ENCODE data around the gene PPRC1. TPM values are rescaled to one million over a fixed set of nuclear protein-coding genes. Genes with fewer than 3 reads are reported as not detected.
A peak's percentile ranks its signal among the peaks of the same experiment; 100 is the strongest.

PPRC1 gene
- total RNA-seq, 2 experiments from 2014 or later: 22.0 to 22.9 TPM

DNA sequence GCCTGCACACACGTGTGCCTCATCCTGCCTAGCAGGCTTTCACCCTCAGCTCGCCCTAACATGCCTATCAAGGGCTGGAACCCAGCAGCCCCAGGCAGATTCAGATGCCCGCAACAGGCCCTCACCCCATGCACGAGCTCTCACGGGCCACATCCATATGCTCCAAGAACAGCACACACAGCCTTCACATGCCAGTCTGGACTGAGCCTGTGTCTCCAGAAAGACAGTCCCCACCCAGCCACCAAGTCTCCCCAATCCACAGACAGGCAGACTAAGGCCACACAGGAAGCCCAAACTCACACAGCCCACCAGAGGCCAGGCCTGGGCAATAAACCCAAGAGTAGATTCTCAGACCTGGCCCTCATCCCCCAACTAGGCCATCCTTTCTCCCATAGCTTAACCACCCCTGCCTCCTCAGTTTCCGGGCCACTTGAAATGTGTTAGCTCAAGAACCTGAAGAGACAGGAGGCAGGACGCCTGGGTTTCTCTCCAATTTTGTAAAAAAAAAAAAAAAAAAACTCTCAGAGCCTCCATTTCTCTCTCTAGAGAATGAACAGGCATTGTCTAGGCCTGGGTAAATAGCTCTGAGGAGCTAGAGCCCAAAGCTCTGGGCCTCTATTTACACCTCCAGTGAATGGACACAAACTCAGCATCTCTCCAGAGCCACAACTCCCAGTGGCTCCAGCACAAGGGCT is 19.4 kb upstream of the PPRC1 start:
- Histone ChIP-seq H3K9me3 (ENCODE audit: control insufficient read depth in 1 of 2, insufficient read depth in 1 of 2, low read length in 2 of 2) (no peaks in the 10 kb centered on the region), H3K27me3 (ENCODE audit: control insufficient read depth in 1 of 2, insufficient read depth in 2 of 2, low read length in 2 of 2) (no peaks in the 10 kb centered on the region), H3K4me3 (ENCODE audit: low read length) (peak overlapping the region; percentile 58), H3K36me3 (ENCODE audit: insufficient read depth, low read length) (peaks cover 34% of the 10 kb centered on the region), H3K27ac (ENCODE audit: low read depth in 1 of 2, low read length in 2 of 2) (peak overlapping the region; percentile 35 to 43), H3K4me1 (ENCODE audit: insufficient read depth, low read length) (peaks cover 64% of the 10 kb centered on the region)
- Mint-ChIP-seq H3K4me1 (ENCODE audit: low read depth) (peaks cover 66% of the 10 kb centered on the region), H3K27me3 (no peaks in the 10 kb centered on the region), H3K9me3 (no peaks in the 10 kb centered on the region), H3K27ac (peak overlapping the region; percentile 79), H3K4me3 (peak overlapping the region; percentile 88), H3K36me3 (ENCODE audit: low read depth) (peaks cover 54% of the 10 kb centered on the region)
- ATAC-seq (ENCODE audit: poor library complexity) (no peak), DNase-seq (peak in 3 of 14 experiments; percentile 19 to 24 (median 20))
- intact Hi-C loops (cut with DNase I, micrococcal nuclease): loop anchor here in 1 of 2 experiments (2.0 kb wide), 1 partner anchor 41 kb away; no protein-coding TSS in a partner anchor
- TF ChIP-seq, protein P1, sequence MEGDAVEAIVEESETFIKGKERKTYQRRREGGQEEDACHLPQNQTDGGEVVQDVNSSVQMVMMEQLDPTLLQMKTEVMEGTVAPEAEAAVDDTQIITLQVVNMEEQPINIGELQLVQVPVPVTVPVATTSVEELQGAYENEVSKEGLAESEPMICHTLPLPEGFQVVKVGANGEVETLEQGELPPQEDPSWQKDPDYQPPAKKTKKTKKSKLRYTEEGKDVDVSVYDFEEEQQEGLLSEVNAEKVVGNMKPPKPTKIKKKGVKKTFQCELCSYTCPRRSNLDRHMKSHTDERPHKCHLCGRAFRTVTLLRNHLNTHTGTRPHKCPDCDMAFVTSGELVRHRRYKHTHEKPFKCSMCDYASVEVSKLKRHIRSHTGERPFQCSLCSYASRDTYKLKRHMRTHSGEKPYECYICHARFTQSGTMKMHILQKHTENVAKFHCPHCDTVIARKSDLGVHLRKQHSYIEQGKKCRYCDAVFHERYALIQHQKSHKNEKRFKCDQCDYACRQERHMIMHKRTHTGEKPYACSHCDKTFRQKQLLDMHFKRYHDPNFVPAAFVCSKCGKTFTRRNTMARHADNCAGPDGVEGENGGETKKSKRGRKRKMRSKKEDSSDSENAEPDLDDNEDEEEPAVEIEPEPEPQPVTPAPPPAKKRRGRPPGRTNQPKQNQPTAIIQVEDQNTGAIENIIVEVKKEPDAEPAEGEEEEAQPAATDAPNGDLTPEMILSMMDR (IDR thresholded peaks at IDR 0.05): no peak
- CTCF ChIA-PET: interaction anchor here (1.1 to 1.4 kb wide), 2 partner anchors 9 to 41 kb away, joined by 4 read pairs; no protein-coding TSS in a partner anchor
- POLR2A ChIA-PET: interaction anchor here (0.6 to 2.6 kb wide), 6 partner anchors 10 to 598 kb away, joined by 3 to 12 read pairs (median 3); partner anchors contain the start of gene PPRC1

DNA sequence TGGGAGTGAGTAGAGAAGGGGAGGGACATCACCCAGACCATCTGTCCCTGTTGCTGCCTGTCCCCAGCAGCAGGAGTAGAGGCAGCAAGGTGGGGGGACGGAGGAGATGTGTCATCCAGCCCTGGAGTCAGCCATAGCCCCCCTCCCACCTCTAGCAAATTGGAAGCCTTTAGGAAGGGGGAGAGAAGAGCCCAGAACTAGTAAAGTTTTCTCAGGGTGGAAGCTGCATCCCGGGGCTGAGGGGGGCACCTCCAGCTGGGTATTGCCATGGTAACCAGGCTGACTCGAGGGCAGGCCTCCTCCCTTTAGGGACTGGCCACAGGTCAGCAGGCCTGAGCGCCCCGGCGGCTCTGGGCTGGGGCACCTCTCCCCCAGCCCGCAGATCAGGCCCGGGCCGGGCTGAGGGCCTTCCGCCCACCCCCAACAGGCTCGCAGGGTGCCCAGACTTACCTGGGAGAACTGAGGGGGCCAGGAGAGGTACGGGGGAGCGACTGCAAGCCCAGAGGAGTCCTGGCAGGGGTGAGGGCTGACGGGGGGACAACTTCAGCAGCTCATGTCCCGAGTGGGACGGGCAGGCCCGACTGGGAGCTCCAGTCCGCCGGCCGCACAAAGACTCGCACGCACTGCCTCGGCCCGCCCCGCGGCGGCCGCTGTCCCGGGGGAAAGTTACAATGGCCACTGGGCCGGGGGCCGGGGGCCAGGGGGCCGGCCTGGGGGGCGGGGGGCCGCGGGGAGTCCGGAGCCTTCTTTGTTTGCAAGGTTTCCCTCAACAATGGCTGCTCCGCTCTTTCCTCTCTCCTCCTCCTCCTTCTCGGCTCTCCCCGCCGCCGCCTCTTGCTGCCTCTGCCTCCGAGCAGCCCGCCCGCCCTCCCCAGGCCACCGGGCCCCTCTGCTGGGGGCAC is 18.6 kb upstream of the PPRC1 start:
- H3K4me1 ChIP-seq (ENCODE audit: insufficient read depth, low read length): peaks cover 72% of the 10 kb centered on the region
- Mint-ChIP-seq H3K4me3 (peak overlapping the region; percentile 89), H3K27me3 (no peaks in the 10 kb centered on the region), H3K4me1 (ENCODE audit: low read depth) (peaks cover 71% of the 10 kb centered on the region), H3K9me3 (no peaks in the 10 kb centered on the region), H3K36me3 (ENCODE audit: low read depth) (peaks cover 46% of the 10 kb centered on the region), H3K27ac (peak overlapping the region; percentile 89)
- POLR2A ChIA-PET: interaction anchor here (1.0 to 2.6 kb wide), 7 partner anchors 10 to 280 kb away, joined by 3 to 12 read pairs (median 3); partner anchors contain the start of genes ARMH3 and PPRC1
- ATAC-seq (ENCODE audit: poor library complexity): peak; percentile 6
- H3K27ac ChIP-seq (ENCODE audit: low read depth in 1 of 2, low read length in 2 of 2): peak overlapping the region; percentile 35 to 43
- TF ChIP-seq, protein P1 (IDR thresholded peaks at IDR 0.05): no peak
- H3K9me3 ChIP-seq (ENCODE audit: control insufficient read depth in 1 of 2, insufficient read depth in 1 of 2, low read length in 2 of 2): no peaks in the 10 kb centered on the region
- CTCF ChIA-PET: interaction anchor here (0.5 to 1.4 kb wide), 4 partner anchors 10 to 55 kb away, joined by 3 to 4 read pairs (median 4); no protein-coding TSS in a partner anchor
- DNase-seq: peak in 3 of 14 experiments; percentile 13 to 49 (median 15)
- intact Hi-C loops (cut with DNase I, micrococcal nuclease): loop anchor here in 1 of 2 experiments (2.0 kb wide), 1 partner anchor 41 kb away; no protein-coding TSS in a partner anchor
- H3K36me3 ChIP-seq (ENCODE audit: insufficient read depth, low read length): peaks cover 26% of the 10 kb centered on the region
- peak overlapping the region; percentile 58 for H3K4me3 ChIP-seq (ENCODE audit: low read length)
- H3K27me3 ChIP-seq (ENCODE audit: control insufficient read depth in 1 of 2, insufficient read depth in 2 of 2, low read length in 2 of 2): no peaks in the 10 kb centered on the region
